ENCODE results near the gene NME8. TPM values are rescaled to one million over a fixed set of nuclear protein-coding genes. Genes with fewer than 3 reads are reported as not detected.

The NME8 gene, protein sequence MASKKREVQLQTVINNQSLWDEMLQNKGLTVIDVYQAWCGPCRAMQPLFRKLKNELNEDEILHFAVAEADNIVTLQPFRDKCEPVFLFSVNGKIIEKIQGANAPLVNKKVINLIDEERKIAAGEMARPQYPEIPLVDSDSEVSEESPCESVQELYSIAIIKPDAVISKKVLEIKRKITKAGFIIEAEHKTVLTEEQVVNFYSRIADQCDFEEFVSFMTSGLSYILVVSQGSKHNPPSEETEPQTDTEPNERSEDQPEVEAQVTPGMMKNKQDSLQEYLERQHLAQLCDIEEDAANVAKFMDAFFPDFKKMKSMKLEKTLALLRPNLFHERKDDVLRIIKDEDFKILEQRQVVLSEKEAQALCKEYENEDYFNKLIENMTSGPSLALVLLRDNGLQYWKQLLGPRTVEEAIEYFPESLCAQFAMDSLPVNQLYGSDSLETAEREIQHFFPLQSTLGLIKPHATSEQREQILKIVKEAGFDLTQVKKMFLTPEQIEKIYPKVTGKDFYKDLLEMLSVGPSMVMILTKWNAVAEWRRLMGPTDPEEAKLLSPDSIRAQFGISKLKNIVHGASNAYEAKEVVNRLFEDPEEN
- not detected in 2 replicates for total RNA-seq

DNA sequence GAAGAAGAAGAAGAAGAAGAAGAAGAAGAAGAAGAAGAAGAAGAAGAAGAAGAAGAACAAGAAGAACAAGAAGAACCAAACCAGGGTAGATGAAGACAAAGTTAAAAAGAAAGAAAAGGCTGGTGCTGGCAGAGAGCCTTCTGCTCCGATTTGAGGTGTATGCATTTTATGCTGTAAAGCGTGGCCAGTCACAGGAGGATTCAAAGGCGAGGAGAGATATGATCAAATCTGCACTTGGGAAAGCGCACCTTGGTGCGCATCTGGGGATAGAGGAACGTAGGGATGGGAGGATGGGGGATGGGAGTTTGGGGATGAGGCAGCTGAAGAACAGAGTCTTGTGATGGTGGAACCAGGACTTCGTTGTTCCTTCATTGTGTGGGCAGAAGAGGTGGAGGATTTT lies at the start of gene NME8:
Gene NME8, plus strand, starts transcription at position 301 of the 400 bp plus-strand sequence. CDS start 1,670 bp downstream, outside the sequence.

DNA sequence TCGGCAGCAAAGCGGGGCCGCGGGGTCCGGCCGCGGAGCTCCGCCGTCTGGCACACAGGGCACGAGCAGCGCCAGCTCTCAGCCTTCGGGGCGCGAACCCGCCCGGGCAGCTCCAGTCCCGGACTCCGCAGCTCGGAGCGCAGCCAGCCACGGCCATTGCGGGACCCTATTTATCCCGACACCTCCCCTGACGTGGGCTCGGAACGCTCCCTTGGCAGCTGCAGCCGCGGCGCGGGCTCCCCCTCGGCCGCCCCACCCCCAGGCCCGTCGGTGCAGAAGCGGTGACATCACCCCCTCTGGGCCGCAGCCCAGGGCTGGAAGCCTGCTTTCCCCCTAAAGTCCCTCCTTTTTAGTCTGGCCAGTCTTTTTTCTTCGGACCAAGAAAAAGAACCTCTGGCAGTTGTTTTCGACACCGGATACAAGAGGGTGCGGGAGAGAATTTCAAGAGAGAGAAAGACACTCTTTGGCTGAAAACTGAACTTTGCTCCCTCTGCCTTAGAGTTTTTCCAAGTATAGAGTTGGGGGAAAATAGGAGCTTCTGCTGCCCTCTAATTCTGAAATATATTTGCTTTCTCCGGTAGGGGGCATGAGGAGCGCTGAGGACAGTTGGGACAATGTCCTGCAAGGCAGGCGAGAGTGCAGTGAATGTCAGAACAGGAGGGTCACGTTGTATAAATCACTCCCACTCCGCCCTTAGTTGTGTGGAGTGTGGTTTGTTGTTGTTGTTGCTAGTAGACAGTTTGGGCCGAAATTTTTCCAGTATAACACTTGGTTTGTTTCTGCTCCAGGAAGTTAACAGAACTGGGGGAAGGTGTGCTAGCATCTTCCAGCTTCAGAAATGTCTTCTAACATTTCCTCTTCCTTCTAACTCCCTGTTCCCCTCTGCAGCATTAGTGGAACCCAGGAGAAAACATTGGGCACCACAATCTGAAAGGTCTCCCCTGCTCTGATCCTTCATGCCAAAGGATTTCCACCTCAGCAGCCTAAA lies 68.6 kb downstream of the NME8 start, which contains the start of gene SFRP4:
Gene SFRP4, minus strand, starts transcription at position 145 of the 988 bp plus-strand sequence. CDS start 280 bp downstream, outside the sequence.

DNA sequence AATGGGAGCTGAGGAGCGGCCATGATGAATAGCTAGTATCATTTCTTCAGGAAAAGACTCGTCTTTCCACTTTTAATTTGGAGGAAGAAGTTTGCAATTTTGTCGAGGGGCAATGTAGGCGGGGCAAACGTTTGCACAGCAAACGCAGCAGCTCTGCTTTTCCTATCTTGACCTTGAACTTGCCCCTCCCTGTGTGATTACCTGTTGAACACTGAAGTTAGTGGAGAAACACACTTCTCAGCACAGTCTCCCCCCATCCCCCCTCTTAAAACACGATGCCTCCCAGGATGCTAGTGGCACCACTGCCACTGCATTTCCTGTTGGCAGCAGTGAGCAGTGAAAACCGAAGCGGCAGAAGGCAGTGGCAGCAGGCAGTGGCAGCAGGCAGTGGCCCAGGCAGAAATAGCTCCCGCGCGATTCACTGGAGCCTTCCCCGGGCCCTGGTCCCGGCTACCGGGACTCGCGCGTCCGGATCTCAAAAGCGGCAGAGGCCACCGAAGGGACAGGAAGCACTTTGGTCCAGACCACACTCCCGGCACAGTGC lies 72.0 kb downstream of the NME8 start, which contains the start of gene EPDR1:
Gene EPDR1, plus strand, starts transcription at position 336 of the 544 bp plus-strand sequence. CDS start 300 bp downstream, outside the sequence.

Other genes with a start within 250 kb of the NME8 start
- gene GPR141, start 164.8 kb upstream of the NME8 start, total RNA-seq: not detected in 2 replicates
- gene SFRP4, start 68.2 kb downstream of the NME8 start, total RNA-seq: 0.33 TPM in 1 of 2 replicates, not detected in the other
- 6.3 TPM in 2 replicates for gene EPDR1, start 72.0 kb downstream of the NME8 start, total RNA-seq

All from mammary microvascular endothelial cell (primary cell).